Measurements from ENCODE around the gene GCKR.

Gene GCKR, protein sequence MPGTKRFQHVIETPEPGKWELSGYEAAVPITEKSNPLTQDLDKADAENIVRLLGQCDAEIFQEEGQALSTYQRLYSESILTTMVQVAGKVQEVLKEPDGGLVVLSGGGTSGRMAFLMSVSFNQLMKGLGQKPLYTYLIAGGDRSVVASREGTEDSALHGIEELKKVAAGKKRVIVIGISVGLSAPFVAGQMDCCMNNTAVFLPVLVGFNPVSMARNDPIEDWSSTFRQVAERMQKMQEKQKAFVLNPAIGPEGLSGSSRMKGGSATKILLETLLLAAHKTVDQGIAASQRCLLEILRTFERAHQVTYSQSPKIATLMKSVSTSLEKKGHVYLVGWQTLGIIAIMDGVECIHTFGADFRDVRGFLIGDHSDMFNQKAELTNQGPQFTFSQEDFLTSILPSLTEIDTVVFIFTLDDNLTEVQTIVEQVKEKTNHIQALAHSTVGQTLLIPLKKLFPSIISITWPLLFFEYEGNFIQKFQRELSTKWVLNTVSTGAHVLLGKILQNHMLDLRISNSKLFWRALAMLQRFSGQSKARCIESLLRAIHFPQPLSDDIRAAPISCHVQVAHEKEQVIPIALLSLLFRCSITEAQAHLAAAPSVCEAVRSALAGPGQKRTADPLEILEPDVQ

GRCh38 chr2:27496357-27497287, at the start of gene GCKR:
Gene GCKR (plus strand): TSS chr2:27496839. CDS start chr2:27496905, 66 bp downstream.
- no peak for DNase-seq (ENCODE audit: low spot score)

- no peak for DNase-seq (ENCODE audit: low spot score)
Measured at GRCh38 chr2:27448381-27448780, 48.3 kb upstream of the GCKR start.

- no peak for DNase-seq (ENCODE audit: low spot score)
Measured at GRCh38 chr2:27451095-27451494, 45.5 kb upstream of the GCKR start.

DNA sequence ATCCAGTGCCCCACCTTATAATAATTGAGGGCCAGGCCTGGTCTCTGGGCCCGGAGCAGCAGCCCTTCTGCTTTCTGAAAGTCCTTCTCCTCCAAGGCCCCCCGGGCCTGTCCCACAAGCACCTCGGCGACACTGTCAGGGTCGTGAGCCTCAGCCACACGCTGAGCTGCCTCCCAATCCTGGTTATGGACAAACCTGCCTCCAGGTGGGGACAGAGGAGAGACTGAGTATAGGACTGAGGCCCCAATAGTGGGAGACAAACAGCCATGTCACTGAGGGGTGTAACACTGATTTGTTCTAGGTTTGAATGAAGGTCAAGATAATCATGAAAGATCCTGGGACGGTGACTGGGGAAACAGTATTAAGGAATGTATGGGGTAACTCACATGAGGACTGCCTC, 42.7 kb upstream of the GCKR start:
- DNase-seq (ENCODE audit: low spot score): no peak

- DNase-seq (ENCODE audit: low spot score): no peak
Measured at GRCh38 chr2:27461118-27461517, 35.5 kb upstream of the GCKR start.

DNA sequence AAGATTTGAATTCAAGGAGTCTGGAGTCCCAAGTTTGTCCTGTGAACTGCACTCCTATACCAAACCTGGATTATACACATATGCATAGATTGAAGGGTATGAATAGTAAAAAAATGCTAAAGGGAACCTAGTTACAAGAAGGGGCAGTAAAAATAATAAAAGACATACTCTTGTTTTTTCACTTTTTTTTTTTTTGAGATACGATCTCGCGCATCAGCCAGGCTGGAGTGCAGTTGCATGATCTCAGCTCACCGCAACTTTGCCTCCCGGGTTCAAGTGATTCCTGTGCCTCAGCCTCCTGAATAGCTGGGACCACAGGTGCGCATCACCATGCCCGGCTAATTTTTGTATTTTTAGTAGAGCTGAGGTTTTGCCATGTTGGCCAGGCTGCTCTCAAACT, 32.2 kb upstream of the GCKR start:
- DNase-seq (ENCODE audit: low spot score): no peak

DNA sequence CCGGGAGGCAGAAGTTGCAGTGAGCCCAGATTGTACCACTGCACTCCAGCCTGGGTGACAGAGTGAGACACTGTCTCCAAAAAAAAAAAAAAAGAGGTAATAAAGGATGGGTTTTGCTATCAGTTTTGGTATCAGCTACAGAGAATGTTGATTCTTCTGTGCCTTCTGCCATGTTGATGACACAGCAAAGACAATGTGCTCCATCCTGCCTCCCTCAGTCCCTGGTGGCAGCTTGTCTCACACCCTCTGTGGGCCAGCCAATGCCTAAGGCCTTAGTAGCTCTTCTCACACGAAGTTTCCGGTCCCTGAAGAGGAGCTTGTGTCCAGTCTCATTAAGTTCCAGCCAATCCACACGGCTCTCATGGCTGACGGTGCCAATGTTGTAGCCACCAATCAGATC, 24.7 kb upstream of the GCKR start:
- DNase-seq (ENCODE audit: low spot score): no peak

DNA sequence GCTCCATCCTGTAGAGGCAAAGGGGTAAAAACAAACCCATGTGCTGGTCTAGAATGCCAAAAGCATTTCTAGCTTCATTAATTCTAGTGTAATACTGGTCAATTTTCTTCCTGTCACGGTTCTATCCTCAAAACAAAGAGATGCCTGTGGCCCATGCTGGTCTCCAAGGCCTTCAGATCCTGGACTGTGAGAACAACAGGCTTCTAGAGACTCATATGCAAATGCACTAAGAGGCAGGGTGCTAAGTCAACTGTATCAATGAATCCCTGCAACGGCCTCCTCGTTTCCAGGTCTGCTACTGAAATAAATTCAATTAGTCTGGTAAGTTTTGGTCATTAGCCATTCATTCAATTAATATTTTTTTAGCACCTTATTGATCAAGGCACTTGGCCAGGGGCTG, 11.1 kb upstream of the GCKR start:
- DNase-seq (ENCODE audit: low spot score): no peak

DNA sequence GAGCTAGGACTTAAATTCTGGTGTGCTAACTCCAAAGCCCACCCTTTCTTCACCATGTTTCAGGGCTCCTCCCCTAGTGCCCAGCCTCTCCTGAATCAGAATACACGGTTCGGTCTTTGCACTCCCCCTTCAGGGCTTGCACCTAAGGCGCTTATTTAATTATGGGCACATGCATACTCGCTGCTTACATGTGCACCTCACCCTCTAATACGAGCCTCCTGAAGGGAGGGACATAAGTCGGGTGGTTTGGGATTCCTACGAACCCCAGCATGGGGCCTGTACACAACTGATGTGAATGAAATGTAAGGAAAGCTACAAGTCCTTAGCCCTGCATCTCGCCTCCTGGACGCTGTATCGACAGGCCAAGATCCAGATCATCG, 7.5 kb upstream of the GCKR start:
- DNase-seq (ENCODE audit: low spot score): peak; percentile 37

GRCh38 chr2:27489498-27490397, 6.9 kb upstream of the GCKR start, which contains the start of gene IFT172:
Gene IFT172 (minus strand): TSS chr2:27489743. CDS start chr2:27489653, 90 bp downstream.
- peak; percentile 91 for DNase-seq (ENCODE audit: low spot score)

DNA sequence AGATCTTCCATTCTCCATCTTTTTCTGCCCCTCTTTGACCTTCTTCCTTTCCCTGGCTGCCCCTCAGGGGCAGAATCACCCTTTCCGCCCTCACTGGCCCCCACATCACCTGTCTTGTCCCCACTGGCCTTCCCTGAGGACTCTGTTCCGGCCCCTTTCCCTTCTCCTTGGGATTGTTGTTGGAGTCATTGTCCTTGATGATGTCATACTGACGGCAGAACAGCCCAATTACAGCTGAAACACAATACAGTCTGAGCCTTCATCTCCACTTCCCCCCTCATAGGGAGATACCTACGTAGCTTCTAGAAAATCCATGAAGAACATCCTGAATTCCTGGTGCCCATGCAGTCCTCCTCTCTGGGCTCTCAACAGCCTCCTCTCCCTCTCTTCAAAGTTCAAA, 4.1 kb upstream of the GCKR start:
- DNase-seq (ENCODE audit: low spot score): no peak

GRCh38 chr2:27493948-27494283, 2.7 kb upstream of the GCKR start:
- DNase-seq (ENCODE audit: low spot score): no peak

DNA sequence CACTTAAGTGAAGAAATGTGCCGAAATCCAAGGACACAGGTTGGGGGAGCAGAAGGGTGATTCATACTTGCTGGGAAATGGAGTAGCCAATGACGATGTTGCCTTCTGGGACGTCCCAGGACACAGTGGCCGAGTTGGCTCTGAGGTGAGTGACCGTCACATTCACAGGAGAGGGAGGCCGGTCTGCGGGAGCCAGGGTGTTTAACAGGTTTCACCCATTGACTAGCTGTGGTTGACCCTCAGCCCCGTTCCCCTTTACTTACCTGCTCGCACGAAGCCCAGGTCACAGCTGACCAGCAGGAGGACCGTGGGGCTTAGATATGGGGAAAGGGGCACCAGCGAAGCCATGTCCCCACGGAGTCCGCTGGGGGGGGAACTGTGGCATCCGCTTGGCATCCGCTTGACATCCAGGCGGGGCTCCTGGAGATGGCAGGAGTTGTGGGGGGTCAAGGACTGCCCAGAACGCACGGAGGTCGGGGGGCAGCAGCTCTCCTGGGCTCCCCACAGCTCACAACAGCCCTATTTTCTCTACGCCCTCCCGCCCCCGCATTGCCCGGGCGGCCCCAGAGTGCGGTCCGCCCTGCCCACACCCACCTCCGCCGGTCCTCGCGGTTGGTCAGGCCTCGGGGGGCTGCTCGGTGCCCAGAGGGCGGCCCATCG, 2.2 kb upstream of the GCKR start:
- DNase-seq (ENCODE audit: low spot score): no peak

GRCh38 chr2:27494944-27495554, 1.6 kb upstream of the GCKR start, which contains the start of gene FNDC4:
Gene FNDC4 (minus strand): TSS chr2:27495200. CDS start chr2:27494679, 521 bp downstream.
- DNase-seq (ENCODE audit: low spot score): peak; percentile 77

GRCh38 chr2:27495840-27496356, 741 bp upstream of the GCKR start:
- DNase-seq (ENCODE audit: low spot score): no peak

DNA sequence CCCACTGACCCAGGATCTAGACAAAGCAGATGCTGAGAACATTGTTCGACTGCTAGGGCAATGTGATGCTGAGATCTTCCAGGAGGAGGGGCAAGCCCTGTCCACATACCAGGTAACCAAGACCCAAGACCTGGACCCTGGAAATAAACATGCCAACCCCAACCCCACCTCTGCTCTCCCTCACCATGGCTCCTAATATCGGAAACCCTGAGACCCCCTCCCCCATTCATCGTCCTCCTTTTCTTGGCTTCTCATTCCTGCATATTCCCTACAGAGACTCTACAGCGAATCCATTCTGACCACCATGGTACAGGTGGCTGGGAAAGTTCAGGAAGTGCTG, 619 bp downstream of the GCKR start:
- DNase-seq (ENCODE audit: low spot score): no peak

- DNase-seq (ENCODE audit: low spot score): no peak
Measured at GRCh38 chr2:27498975-27499374, 2.3 kb downstream of the GCKR start.

- DNase-seq (ENCODE audit: low spot score): no peak
Measured at GRCh38 chr2:27501042-27501441, 4.4 kb downstream of the GCKR start.

DNA sequence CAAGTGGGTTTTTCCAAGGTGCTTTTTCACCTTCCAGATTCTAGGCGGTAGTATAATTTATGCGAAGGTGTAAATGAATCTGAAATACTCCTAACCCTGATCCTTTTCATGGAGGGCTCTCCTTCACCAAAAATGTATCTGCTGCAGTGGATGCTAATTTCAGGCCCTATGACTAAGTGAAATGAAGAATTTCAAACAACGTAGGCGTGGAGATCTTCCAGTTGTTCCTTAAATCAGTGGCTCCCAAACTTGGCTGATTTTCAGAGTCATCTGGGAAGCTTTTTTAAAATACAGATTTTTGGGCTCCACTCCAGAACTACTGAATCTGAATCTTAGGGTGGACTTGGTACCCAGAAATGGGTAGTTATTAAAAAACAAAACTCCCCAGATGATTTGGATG, 5.5 kb downstream of the GCKR start:
- no peak for DNase-seq (ENCODE audit: low spot score)

DNA sequence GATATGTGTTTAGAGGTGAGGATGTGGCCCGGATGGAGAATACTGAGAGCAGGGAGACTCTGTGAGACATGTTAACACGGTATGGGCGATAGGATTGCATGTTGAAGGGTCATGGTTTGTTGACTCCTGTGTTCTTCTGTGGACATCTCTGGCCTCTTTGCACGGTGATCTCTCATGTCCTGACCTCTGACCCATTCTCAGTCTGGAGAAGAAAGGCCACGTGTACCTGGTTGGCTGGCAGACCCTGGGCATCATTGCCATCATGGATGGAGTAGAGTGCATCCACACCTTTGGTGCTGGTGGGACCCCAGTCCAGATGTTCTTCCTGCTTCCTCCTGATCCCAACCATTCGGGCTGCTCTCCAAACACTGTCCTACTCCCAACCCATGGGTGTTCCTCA, 9.9 kb downstream of the GCKR start:
- no peak for DNase-seq (ENCODE audit: low spot score)

Measured in D341Med (cell line).